COLO829 (cell line): Measurements from ENCODE around the gene SOCS3.

Source experiments
- DNase-seq: peaks from one replicate; pipeline ENCODE4 v3.0.0; 2012; ENCODE audit warnings: low spot score

The SOCS3 gene

GRCh38 chr17:78390241-78391050 is 30.6 kb upstream of the SOCS3 start:
- DNase-seq, result no peak

GRCh38 chr17:78387977-78388941 is 28.4 kb upstream of the SOCS3 start:
- DNase-seq, result no peak

- DNase-seq, result no peak
Observed at GRCh38 chr17:78384479-78385175, 24.8 kb upstream of the SOCS3 start.

- DNase-seq, result no peak
Observed at GRCh38 chr17:78383725-78384471, 24.0 kb upstream of the SOCS3 start.

- no peak for DNase-seq
Observed at GRCh38 chr17:78381601-78382232, 21.8 kb upstream of the SOCS3 start.

GRCh38 chr17:78380370-78380769 is 20.5 kb upstream of the SOCS3 start:
- DNase-seq, result no peak

GRCh38 chr17:78379131-78379491 is 19.2 kb upstream of the SOCS3 start:
- no peak for DNase-seq

- peak; percentile 72 for DNase-seq
Observed at GRCh38 chr17:78378225-78379130, 18.6 kb upstream of the SOCS3 start, which contains the start of gene PGS1. TSS of gene PGS1 (plus strand) at chr17:78378649. CDS start at chr17:78378666, 17 bp downstream.

- DNase-seq, result no peak
Observed at GRCh38 chr17:78377858-78378224, 18.0 kb upstream of the SOCS3 start.

- no peak for DNase-seq
Observed at GRCh38 chr17:78376161-78376560, 16.3 kb upstream of the SOCS3 start.

GRCh38 chr17:78375401-78376151 is 15.7 kb upstream of the SOCS3 start:
- DNase-seq, result no peak

GRCh38 chr17:78374631-78375274 is 14.9 kb upstream of the SOCS3 start:
- DNase-seq, result no peak

- no peak for DNase-seq
Observed at GRCh38 chr17:78374189-78374588, 14.3 kb upstream of the SOCS3 start.

- no peak for DNase-seq
Observed at GRCh38 chr17:78372841-78373240, 13.0 kb upstream of the SOCS3 start.

- no peak for DNase-seq
Observed at GRCh38 chr17:78371056-78371455, 11.2 kb upstream of the SOCS3 start.

- DNase-seq, result no peak
Observed at GRCh38 chr17:78369791-78370381, 10.0 kb upstream of the SOCS3 start.

GRCh38 chr17:78368854-78369495 is 9.1 kb upstream of the SOCS3 start:
- DNase-seq, result no peak

- DNase-seq, result no peak
Observed at GRCh38 chr17:78368348-78368747, 8.5 kb upstream of the SOCS3 start.
